HepG2 (cell line): ENCODE results near the gene ZFPL1. TPM values are rescaled to one million over a fixed set of nuclear protein-coding genes. Genes with fewer than 3 reads are reported as not detected.

Source experiments
- ARID5B ChIP-seq: IDR thresholded peaks from 2 replicates; pipeline ENCODE4 v1.4.0; 2020; ENCODE audit warnings: mild to moderate bottlenecking, missing genetic modification reagents
- ETS1 ChIP-seq: sonication (generic); formaldehyde crosslinking; IDR thresholded peaks from 2 replicates; pipeline ENCODE4 v1.4.0; 2020; ENCODE audit warnings: missing genetic modification reagents
- GATAD2A ChIP-seq: IDR thresholded peaks from 2 replicates; pipeline ENCODE4 v1.6.1; 2016
- GLMP ChIP-seq: sonication (generic); formaldehyde crosslinking; IDR thresholded peaks from 2 replicates; pipeline ENCODE4 v1.9.0; 2021; ENCODE audit warnings: missing genetic modification reagents, mild to moderate bottlenecking, borderline replicate concordance
- KAT7 ChIP-seq: IDR thresholded peaks from 2 replicates; pipeline ENCODE4 v1.6.1; 2018; ENCODE audit warnings: borderline replicate concordance, missing compliant biosample characterization
- RFX3 ChIP-seq: IDR thresholded peaks from 2 replicates; pipeline ENCODE4 v1.6.1; 2016; ENCODE audit warnings: missing biosample characterization, missing genetic modification reagents
- SSRP1 ChIP-seq: IDR thresholded peaks from 2 replicates; pipeline ENCODE4 v1.6.1; 2016; ENCODE audit warnings: control low read depth
- TRIM24 ChIP-seq: sonication (generic); formaldehyde crosslinking; IDR thresholded peaks from 2 replicates; pipeline ENCODE4 v1.8.0; 2022; ENCODE audit warnings: mild to moderate bottlenecking, missing genetic modification reagents
- ZBTB37 ChIP-seq: sonication (generic); formaldehyde crosslinking; IDR thresholded peaks from 2 replicates; pipeline ENCODE4 v1.4.0; 2020; ENCODE audit warnings: mild to moderate bottlenecking, missing genetic modification reagents
- ZNF256 ChIP-seq: sonication (generic); formaldehyde crosslinking; conservative IDR thresholded peaks from 2 replicates; pipeline ENCODE4 v1.4.0; 2020; ENCODE audit warnings: missing genetic modification reagents
- ZNF282 ChIP-seq: fragments of 450-650 bp; IDR thresholded peaks from 2 replicates; pipeline ENCODE4 v1.6.1; 2018; ENCODE audit not compliant: partially characterized antibody
- ZNF530 ChIP-seq: sonication (generic); formaldehyde crosslinking; IDR thresholded peaks from 2 replicates; pipeline ENCODE4 v1.5.0; 2020; ENCODE audit warnings: low read depth, mild to moderate bottlenecking, missing genetic modification reagents
- ZNF616 ChIP-seq: sonication (generic); formaldehyde crosslinking; IDR thresholded peaks from 2 replicates; pipeline ENCODE4 v1.5.0; 2020; ENCODE audit warnings: low read depth, mild to moderate bottlenecking, missing genetic modification reagents
- ZNF674 ChIP-seq: sonication (generic); formaldehyde crosslinking; IDR thresholded peaks from 2 replicates; pipeline ENCODE4 v1.5.0; 2020; ENCODE audit warnings: low read depth, mild to moderate bottlenecking, missing genetic modification reagents
- ZNF704 ChIP-seq: sonication (generic); formaldehyde crosslinking; IDR thresholded peaks from 2 replicates; pipeline ENCODE4 v1.8.1; 2023; ENCODE audit warnings: mild to moderate bottlenecking, inconsistent platforms, moderate library complexity, missing genetic modification reagents, borderline replicate concordance
- ZNF790 ChIP-seq: sonication (generic); formaldehyde crosslinking; IDR thresholded peaks from 2 replicates; pipeline ENCODE4 v1.8.0; 2022; ENCODE audit warnings: missing genetic modification reagents, mild to moderate bottlenecking, borderline replicate concordance
- ZNF839 ChIP-seq: sonication (generic); formaldehyde crosslinking; IDR thresholded peaks from 2 replicates; pipeline ENCODE4 v1.4.0; 2020; ENCODE audit warnings: missing genetic modification reagents, mild to moderate bottlenecking, borderline replicate concordance
- polyA plus RNA-seq, 8 experiments: library from polyadenylated mRNA; depleted of rRNA in 3 of 8; stranded (reverse) in 7 of 8; unstranded in 1 of 8; fragments of >200 nt; fragmentation: Illumina TruSeq in 4 of 8; extraction: Trizol in 4 of 8; gene quantifications; 2 replicates each; pipeline versions ENCODE4 v1.2.1 to v1.2.3, GENCODE V29; 2011 to 2016; ENCODE audit warnings: low read depth in 4 of 8, missing spikeins in 1 of 8, mixed read lengths in 1 of 8; ENCODE audit not compliant: insufficient read depth in 1 of 8
- total RNA-seq, 5 experiments: library from RNA; depleted of rRNA; stranded (reverse); fragments of >200 nt; fragmentation: Illumina TruSeq; extraction: Trizol; gene quantifications; 2 replicates each; pipeline ENCODE4 v1.2.3, GENCODE V29; 2016; ENCODE audit warnings: low read depth in 1 of 5
- TF ChIP-seq, protein P1 (sequence below): sonication (generic); formaldehyde crosslinking; IDR thresholded peaks from 2 replicates; pipeline ENCODE4 v1.9.0; 2022; ENCODE audit warnings: low read depth, missing genetic modification reagents

The ZFPL1 gene
- total and polyA plus RNA-seq, 2 of the 13 experiments (the other 11 are each of a cell fraction or from before 2014, with no cell fraction given), result 32.2 to 56.0 TPM

DNA sequence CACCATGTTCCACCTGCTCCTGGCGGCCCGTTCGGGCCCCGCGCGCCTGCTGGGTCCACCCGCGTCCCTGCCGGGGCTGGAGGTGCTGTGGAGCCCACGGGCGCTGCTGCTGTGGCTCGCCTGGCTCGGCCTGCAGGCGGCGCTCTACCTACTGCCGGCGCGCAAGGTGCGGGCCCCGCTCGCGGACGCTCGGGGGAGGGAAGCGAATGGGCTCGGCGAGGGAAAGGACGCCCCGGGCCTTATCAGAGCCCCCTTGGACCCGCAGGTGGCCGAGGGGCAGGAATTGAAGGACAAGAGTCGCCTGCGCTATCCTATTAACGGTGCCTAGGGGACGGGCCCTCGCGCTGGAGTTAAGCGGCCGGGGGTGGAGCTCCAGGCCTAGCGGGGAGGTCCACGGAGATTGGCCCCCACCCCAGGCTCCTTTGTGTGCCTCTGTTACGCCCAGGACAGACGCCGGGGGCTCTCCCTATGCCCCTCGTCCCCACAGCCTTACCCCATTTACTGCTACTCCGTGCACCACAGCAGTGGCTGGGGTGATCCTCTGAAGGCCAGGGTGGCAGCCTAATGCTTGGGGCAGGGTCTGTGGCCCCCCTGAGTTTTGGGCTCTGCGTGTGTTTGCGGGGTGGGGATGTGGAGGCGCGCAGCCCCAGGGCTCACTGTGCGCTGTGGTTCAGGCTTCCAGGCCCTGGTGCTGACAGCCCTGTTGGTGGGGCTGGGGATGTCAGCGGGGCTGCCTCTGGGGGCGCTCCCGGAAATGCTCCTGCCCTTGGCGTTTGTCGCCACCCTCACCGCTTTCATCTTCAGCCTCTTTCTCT is 28.7 kb downstream of the ZFPL1 start (continued):
- TF ChIP-seq, protein P1, sequence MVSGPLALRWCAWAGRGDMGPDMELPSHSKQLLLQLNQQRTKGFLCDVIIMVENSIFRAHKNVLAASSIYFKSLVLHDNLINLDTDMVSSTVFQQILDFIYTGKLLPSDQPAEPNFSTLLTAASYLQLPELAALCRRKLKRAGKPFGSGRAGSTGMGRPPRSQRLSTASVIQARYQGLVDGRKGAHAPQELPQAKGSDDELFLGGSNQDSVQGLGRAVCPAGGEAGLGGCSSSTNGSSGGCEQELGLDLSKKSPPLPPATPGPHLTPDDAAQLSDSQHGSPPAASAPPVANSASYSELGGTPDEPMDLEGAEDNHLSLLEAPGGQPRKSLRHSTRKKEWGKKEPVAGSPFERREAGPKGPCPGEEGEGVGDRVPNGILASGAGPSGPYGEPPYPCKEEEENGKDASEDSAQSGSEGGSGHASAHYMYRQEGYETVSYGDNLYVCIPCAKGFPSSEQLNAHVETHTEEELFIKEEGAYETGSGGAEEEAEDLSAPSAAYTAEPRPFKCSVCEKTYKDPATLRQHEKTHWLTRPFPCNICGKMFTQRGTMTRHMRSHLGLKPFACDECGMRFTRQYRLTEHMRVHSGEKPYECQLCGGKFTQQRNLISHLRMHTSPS, result peak; percentile 49; the same call in 1 of the 2 replicates
- TF ChIP-seq KAT7 (CRISPR knock-in tag), result peak; percentile 75
- TF ChIP-seq ZNF530, result no peak
- no peak for TF ChIP-seq ZNF256
- TF ChIP-seq ZNF839 (CRISPR knock-in tag), result no peak
- peak; percentile 75 for TF ChIP-seq GATAD2A (CRISPR knock-in tag)
- no peak for TF ChIP-seq GLMP (CRISPR knock-in tag)
- TF ChIP-seq SSRP1, result 0 out of 2 replicates have a peak, but pooled peaks have one; percentile 28
- no peak for TF ChIP-seq TRIM24
- TF ChIP-seq RFX3, result no peak
- TF ChIP-seq ZNF704 (CRISPR knock-in tag), result 0 out of 2 replicates have a peak, but pooled peaks have one; percentile 50
- TF ChIP-seq ZBTB37 (CRISPR knock-in tag), result no peak
- no peak for TF ChIP-seq ZNF674 (CRISPR knock-in tag)
- no peak for TF ChIP-seq ZNF282
- TF ChIP-seq ZNF790, result no peak
- TF ChIP-seq ZNF616 (CRISPR knock-in tag), result 0 out of 2 replicates have a peak, but pooled peaks have one; percentile 30
- no peak for TF ChIP-seq ETS1 (CRISPR knock-in tag)
- peak; percentile 56 for TF ChIP-seq ARID5B (CRISPR knock-in tag)
